HepG2 (cell line): Measurements from ENCODE around the gene EEPD1. TPM values are rescaled to one million over a fixed set of nuclear protein-coding genes. Genes with fewer than 3 reads are reported as not detected.
A peak's percentile ranks its signal among the peaks of the same experiment; 100 is the strongest.

Source experiments
- AHDC1 ChIP-seq: sonication (generic); formaldehyde crosslinking; IDR thresholded peaks from 2 replicates; pipeline ENCODE4 v1.5.1; 2020; ENCODE audit warnings: mild to moderate bottlenecking, missing genetic modification reagents, borderline replicate concordance
- BRD4 ChIP-seq: sonication (generic); formaldehyde crosslinking; IDR thresholded peaks from 2 replicates; pipeline ENCODE4 v1.4.0; 2020; ENCODE audit warnings: missing genetic modification reagents
- EEA1 ChIP-seq: sonication (generic); formaldehyde crosslinking; IDR thresholded peaks from 2 replicates; pipeline ENCODE4 v1.5.1; 2020; ENCODE audit warnings: mild to moderate bottlenecking, missing genetic modification reagents, borderline replicate concordance
- FOXC1 ChIP-seq: sonication (generic); formaldehyde crosslinking; IDR thresholded peaks from 2 replicates; pipeline ENCODE4 v1.8.0; 2022; ENCODE audit warnings: mild to moderate bottlenecking, missing genetic modification reagents, borderline replicate concordance
- KLF16 ChIP-seq, 2 experiments: sonication (generic) in 1 of 2; formaldehyde crosslinking in 1 of 2; IDR thresholded peaks; 2 replicates each; pipeline versions ENCODE4 v1.6.1 to v1.8.0; 2016 to 2023; ENCODE audit warnings: missing genetic modification reagents in 2 of 2, missing compliant biosample characterization in 1 of 2
- MIXL1 ChIP-seq: IDR thresholded peaks from 2 replicates; pipeline ENCODE4 v1.6.1; 2016
- NCOA1 ChIP-seq: sonication (generic); formaldehyde crosslinking; IDR thresholded peaks from 2 replicates; pipeline ENCODE4 v1.9.0; 2021; ENCODE audit warnings: missing genetic modification reagents
- NFKBIZ ChIP-seq: IDR thresholded peaks from 2 replicates; pipeline ENCODE4 v1.6.1; 2018; ENCODE audit warnings: missing genetic modification reagents, missing compliant biosample characterization
- PITX1 ChIP-seq: sonication (generic); formaldehyde crosslinking; IDR thresholded peaks from 2 replicates; pipeline ENCODE4 v1.5.1; 2020; ENCODE audit warnings: mild to moderate bottlenecking, missing genetic modification reagents
- PRMT3 ChIP-seq: sonication (generic); formaldehyde crosslinking; IDR thresholded peaks from 2 replicates; pipeline ENCODE4 v1.8.1; 2022; ENCODE audit warnings: low read depth, mild to moderate bottlenecking, moderate library complexity, missing genetic modification reagents, borderline replicate concordance
- ZBTB8A ChIP-seq: sonication (generic); formaldehyde crosslinking; IDR thresholded peaks from 2 replicates; pipeline ENCODE4 v1.4.0; 2020; ENCODE audit warnings: mild to moderate bottlenecking, low read depth, missing genetic modification reagents, borderline replicate concordance
- ZMAT3 ChIP-seq: sonication (generic); formaldehyde crosslinking; conservative IDR thresholded peaks from 2 replicates; pipeline ENCODE4 v1.7.0; 2021; ENCODE audit warnings: missing genetic modification reagents
- ZNF101 ChIP-seq: sonication (generic); formaldehyde crosslinking; IDR thresholded peaks from 2 replicates; pipeline ENCODE4 v1.4.0; 2020; ENCODE audit warnings: mild to moderate bottlenecking, low read depth, missing genetic modification reagents, borderline replicate concordance
- ZNF207 ChIP-seq: fragments of 450-650 bp; IDR thresholded peaks from 2 replicates; pipeline ENCODE4 v1.6.1; 2016; ENCODE audit warnings: antibody characterized with exemption, borderline replicate concordance
- ZNF383 ChIP-seq: sonication (generic); formaldehyde crosslinking; IDR thresholded peaks from 2 replicates; pipeline ENCODE4 v1.4.0; 2020; ENCODE audit warnings: missing genetic modification reagents, mild to moderate bottlenecking, borderline replicate concordance
- ZNF616 ChIP-seq: sonication (generic); formaldehyde crosslinking; IDR thresholded peaks from 2 replicates; pipeline ENCODE4 v1.5.0; 2020; ENCODE audit warnings: low read depth, mild to moderate bottlenecking, missing genetic modification reagents
- ZNF720 ChIP-seq: sonication (generic); formaldehyde crosslinking; IDR thresholded peaks from 2 replicates; pipeline ENCODE4 v1.4.0; 2020; ENCODE audit warnings: missing genetic modification reagents
- ZNF879 ChIP-seq: sonication (generic); formaldehyde crosslinking; IDR thresholded peaks from 2 replicates; pipeline ENCODE4 v1.8.1; 2023; ENCODE audit warnings: missing genetic modification reagents
- polyA plus RNA-seq, 8 experiments: library from polyadenylated mRNA; depleted of rRNA in 3 of 8; stranded (reverse) in 7 of 8; unstranded in 1 of 8; fragments of >200 nt; fragmentation: Illumina TruSeq in 4 of 8; extraction: Trizol in 4 of 8; gene quantifications; 2 replicates each; pipeline versions ENCODE4 v1.2.1 to v1.2.3, GENCODE V29; 2011 to 2016; ENCODE audit warnings: low read depth in 4 of 8, missing spikeins in 1 of 8, mixed read lengths in 1 of 8; ENCODE audit not compliant: insufficient read depth in 1 of 8
- total RNA-seq, 5 experiments: library from RNA; depleted of rRNA; stranded (reverse); fragments of >200 nt; fragmentation: Illumina TruSeq; extraction: Trizol; gene quantifications; 2 replicates each; pipeline ENCODE4 v1.2.3, GENCODE V29; 2016; ENCODE audit warnings: low read depth in 1 of 5
- TF ChIP-seq, protein P1 (sequence below): IDR thresholded peaks from 2 replicates; pipeline ENCODE4 v1.6.1; 2016; ENCODE audit warnings: mild to moderate bottlenecking, missing biosample characterization, missing genetic modification reagents
- TF ChIP-seq, protein P2 (sequence below): sonication (generic); formaldehyde crosslinking; IDR thresholded peaks from 2 replicates; pipeline ENCODE4 v1.5.0; 2020; ENCODE audit warnings: mild to moderate bottlenecking, missing genetic modification reagents, borderline replicate concordance

Gene EEPD1
- total and polyA plus RNA-seq, 2 of the 13 experiments (the other 11 are each of a cell fraction or from before 2014, with no cell fraction given): 10.1 to 16.4 TPM

GRCh38 chr7:36152756-36153570, at the start of gene EEPD1 (continued):
- TF ChIP-seq, protein P1, sequence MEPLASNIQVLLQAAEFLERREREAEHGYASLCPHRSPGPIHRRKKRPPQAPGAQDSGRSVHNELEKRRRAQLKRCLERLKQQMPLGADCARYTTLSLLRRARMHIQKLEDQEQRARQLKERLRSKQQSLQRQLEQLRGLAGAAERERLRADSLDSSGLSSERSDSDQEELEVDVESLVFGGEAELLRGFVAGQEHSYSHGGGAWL (CRISPR knock-in tag): peak; percentile 74; the same call in 1 of the 2 replicates
- TF ChIP-seq AHDC1 (no peak), NCOA1 (CRISPR knock-in tag) (no peak), ZNF207 (no peak), PRMT3 (CRISPR knock-in tag) (no peak), ZNF720 (CRISPR knock-in tag) (no peak), ZNF879 (CRISPR knock-in tag) (no peak), KLF16 (CRISPR knock-in tag; IDR thresholded peaks at IDR 0.05) (peak in 1 of 2 experiments; percentile 40; a peak in 2 of 4 replicates), EEA1 (CRISPR knock-in tag) (no peak), ZNF616 (CRISPR knock-in tag) (no peak), ZNF383 (no peak), ZMAT3 (CRISPR knock-in tag) (no peak), FOXC1 (CRISPR knock-in tag) (no peak), ZNF101 (no peak), NFKBIZ (CRISPR knock-in tag) (no peak), MIXL1 (CRISPR knock-in tag) (no peak), PITX1 (CRISPR knock-in tag) (peak; percentile 36), ZBTB8A (CRISPR knock-in tag) (no peak), BRD4 (CRISPR knock-in tag) (0 out of 2 replicates have a peak, but pooled peaks have one; percentile 15)
- TF ChIP-seq, protein P2, sequence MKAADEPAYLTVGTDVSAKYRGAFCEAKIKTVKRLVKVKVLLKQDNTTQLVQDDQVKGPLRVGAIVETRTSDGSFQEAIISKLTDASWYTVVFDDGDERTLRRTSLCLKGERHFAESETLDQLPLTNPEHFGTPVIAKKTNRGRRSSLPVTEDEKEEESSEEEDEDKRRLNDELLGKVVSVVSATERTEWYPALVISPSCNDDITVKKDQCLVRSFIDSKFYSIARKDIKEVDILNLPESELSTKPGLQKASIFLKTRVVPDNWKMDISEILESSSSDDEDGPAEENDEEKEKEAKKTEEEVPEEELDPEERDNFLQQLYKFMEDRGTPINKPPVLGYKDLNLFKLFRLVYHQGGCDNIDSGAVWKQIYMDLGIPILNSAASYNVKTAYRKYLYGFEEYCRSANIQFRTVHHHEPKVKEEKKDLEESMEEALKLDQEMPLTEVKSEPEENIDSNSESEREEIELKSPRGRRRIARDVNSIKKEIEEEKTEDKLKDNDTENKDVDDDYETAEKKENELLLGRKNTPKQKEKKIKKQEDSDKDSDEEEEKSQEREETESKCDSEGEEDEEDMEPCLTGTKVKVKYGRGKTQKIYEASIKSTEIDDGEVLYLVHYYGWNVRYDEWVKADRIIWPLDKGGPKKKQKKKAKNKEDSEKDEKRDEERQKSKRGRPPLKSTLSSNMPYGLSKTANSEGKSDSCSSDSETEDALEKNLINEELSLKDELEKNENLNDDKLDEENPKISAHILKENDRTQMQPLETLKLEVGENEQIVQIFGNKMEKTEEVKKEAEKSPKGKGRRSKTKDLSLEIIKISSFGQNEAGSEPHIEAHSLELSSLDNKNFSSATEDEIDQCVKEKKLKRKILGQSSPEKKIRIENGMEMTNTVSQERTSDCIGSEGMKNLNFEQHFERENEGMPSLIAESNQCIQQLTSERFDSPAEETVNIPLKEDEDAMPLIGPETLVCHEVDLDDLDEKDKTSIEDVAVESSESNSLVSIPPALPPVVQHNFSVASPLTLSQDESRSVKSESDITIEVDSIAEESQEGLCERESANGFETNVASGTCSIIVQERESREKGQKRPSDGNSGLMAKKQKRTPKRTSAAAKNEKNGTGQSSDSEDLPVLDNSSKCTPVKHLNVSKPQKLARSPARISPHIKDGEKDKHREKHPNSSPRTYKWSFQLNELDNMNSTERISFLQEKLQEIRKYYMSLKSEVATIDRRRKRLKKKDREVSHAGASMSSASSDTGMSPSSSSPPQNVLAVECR (CRISPR knock-in tag): peak; percentile 84; the same call in 1 of the 2 replicates
